Amniotic stem cell (primary cell): Measurements from ENCODE around the gene RANBP3L.
"Not testable (repeated sequence)": the region's sequence is repeated elsewhere in the genome, so short reads cannot be mapped to it uniquely, and the experiment has no call there.

Source experiments
- DNase-seq: peaks from one replicate; lab custom pipeline; 2025; lab: John Stamatoyannopoulos, UW

The RANBP3L gene

GRCh38 chr5:36206913-36207312, 94.8 kb downstream of the RANBP3L start:
- DNase-seq = no peak

- no peak for DNase-seq
Observed at GRCh38 chr5:36205329-36205728, 96.4 kb downstream of the RANBP3L start.

GRCh38 chr5:36202521-36202961, 99.2 kb downstream of the RANBP3L start:
- DNase-seq = no peak

- no peak for DNase-seq
Observed at GRCh38 chr5:36200513-36200912, 101.2 kb downstream of the RANBP3L start.

- no peak for DNase-seq
Observed at GRCh38 chr5:36199620-36200019, 102.1 kb downstream of the RANBP3L start.

GRCh38 chr5:36198783-36199182, 102.9 kb downstream of the RANBP3L start:
- not testable (repeated sequence) for DNase-seq
